ENCODE data around the gene PPM1M. TPM values are rescaled to one million over a fixed set of nuclear protein-coding genes. Genes with fewer than 3 reads are reported as not detected.

PPM1M gene
- total and polyA plus RNA-seq, 2 experiments from 2014 or later: 2.2 to 4.0 TPM

- TF ChIP-seq, protein P1, sequence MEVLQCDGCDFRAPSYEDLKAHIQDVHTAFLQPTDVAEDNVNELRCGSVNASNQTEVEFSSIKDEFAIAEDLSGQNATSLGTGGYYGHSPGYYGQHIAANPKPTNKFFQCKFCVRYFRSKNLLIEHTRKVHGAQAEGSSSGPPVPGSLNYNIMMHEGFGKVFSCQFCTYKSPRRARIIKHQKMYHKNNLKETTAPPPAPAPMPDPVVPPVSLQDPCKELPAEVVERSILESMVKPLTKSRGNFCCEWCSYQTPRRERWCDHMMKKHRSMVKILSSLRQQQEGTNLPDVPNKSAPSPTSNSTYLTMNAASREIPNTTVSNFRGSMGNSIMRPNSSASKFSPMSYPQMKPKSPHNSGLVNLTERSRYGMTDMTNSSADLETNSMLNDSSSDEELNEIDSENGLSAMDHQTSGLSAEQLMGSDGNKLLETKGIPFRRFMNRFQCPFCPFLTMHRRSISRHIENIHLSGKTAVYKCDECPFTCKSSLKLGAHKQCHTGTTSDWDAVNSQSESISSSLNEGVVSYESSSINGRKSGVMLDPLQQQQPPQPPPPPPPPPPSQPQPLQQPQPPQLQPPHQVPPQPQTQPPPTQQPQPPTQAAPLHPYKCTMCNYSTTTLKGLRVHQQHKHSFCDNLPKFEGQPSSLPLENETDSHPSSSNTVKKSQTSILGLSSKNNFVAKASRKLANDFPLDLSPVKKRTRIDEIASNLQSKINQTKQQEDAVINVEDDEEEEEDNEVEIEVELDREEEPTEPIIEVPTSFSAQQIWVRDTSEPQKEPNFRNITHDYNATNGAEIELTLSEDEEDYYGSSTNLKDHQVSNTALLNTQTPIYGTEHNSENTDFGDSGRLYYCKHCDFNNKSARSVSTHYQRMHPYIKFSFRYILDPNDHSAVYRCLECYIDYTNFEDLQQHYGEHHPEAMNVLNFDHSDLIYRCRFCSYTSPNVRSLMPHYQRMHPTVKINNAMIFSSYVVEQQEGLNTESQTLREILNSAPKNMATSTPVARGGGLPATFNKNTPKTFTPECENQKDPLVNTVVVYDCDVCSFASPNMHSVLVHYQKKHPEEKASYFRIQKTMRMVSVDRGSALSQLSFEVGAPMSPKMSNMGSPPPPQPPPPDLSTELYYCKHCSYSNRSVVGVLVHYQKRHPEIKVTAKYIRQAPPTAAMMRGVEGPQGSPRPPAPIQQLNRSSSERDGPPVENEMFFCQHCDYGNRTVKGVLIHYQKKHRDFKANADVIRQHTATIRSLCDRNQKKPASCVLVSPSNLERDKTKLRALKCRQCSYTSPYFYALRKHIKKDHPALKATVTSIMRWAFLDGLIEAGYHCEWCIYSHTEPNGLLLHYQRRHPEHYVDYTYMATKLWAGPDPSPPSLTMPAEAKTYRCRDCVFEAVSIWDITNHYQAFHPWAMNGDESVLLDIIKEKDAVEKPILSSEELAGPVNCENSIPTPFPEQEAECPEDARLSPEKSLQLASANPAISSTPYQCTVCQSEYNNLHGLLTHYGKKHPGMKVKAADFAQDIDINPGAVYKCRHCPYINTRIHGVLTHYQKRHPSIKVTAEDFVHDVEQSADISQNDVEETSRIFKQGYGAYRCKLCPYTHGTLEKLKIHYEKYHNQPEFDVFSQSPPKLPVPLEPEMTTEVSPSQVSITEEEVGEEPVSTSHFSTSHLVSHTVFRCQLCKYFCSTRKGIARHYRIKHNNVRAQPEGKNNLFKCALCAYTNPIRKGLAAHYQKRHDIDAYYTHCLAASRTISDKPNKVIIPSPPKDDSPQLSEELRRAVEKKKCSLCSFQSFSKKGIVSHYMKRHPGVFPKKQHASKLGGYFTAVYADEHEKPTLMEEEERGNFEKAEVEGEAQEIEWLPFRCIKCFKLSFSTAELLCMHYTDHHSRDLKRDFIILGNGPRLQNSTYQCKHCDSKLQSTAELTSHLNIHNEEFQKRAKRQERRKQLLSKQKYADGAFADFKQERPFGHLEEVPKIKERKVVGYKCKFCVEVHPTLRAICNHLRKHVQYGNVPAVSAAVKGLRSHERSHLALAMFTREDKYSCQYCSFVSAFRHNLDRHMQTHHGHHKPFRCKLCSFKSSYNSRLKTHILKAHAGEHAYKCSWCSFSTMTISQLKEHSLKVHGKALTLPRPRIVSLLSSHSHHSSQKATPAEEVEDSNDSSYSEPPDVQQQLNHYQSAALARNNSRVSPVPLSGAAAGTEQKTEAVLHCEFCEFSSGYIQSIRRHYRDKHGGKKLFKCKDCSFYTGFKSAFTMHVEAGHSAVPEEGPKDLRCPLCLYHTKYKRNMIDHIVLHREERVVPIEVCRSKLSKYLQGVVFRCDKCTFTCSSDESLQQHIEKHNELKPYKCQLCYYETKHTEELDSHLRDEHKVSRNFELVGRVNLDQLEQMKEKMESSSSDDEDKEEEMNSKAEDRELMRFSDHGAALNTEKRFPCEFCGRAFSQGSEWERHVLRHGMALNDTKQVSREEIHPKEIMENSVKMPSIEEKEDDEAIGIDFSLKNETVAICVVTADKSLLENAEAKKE (CRISPR knock-in tag; IDR thresholded peaks at IDR 0.05): no peak
- TF ChIP-seq EZH2 (IDR thresholded peaks at IDR 0.05; ENCODE audit: low read depth, unreplicated experiment): no peak
- TF ChIP-seq STAT1 (IDR thresholded peaks at IDR 0.05; ENCODE audit: unreplicated experiment): no peak
- no peak for TF ChIP-seq EZH2phosphoT487 (IDR thresholded peaks at IDR 0.05; ENCODE audit: unreplicated experiment)
- TF ChIP-seq, protein P2, sequence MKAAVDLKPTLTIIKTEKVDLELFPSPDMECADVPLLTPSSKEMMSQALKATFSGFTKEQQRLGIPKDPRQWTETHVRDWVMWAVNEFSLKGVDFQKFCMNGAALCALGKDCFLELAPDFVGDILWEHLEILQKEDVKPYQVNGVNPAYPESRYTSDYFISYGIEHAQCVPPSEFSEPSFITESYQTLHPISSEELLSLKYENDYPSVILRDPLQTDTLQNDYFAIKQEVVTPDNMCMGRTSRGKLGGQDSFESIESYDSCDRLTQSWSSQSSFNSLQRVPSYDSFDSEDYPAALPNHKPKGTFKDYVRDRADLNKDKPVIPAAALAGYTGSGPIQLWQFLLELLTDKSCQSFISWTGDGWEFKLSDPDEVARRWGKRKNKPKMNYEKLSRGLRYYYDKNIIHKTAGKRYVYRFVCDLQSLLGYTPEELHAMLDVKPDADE (IDR thresholded peaks at IDR 0.05): no peak
- no peak for TF ChIP-seq JUNB (IDR thresholded peaks at IDR 0.05; ENCODE audit: unreplicated experiment)
- TF ChIP-seq ZNF331 (CRISPR knock-in tag; IDR thresholded peaks at IDR 0.05; ENCODE audit: low read depth): no peak
Measured at GRCh38 chr3:52247409-52248164, 2.0 kb downstream of the PPM1M start (continued).

GRCh38 chr3:52248165-52248541, 2.6 kb downstream of the PPM1M start:
- Histone ChIP-seq H3K4me1 (ENCODE audit: insufficient read depth) (peaks cover 11% of the 10 kb centered on the region; the same call in 1 of the 2 replicates), H3K27ac (ENCODE audit: low read depth) (no peak overlapping the region), H3K27me3 (ENCODE audit: insufficient read depth) (peaks cover 41% of the 10 kb centered on the region), H3K4me2 (no peak overlapping the region), H4K20me1 (replicated peaks; ENCODE audit: insufficient read depth) (peaks cover 6% of the 10 kb centered on the region; the same call in 1 of the 2 replicates), H2AFZ (no peak overlapping the region), H3K36me3 (ENCODE audit: insufficient read depth) (peaks cover 3% of the 10 kb centered on the region; the same call in 1 of the 2 replicates), H3K79me2 (replicated peaks; ENCODE audit: insufficient read depth) (no peaks in the 10 kb centered on the region), H3K9me2 (ENCODE audit: insufficient read depth) (no peaks in the 10 kb centered on the region), H3F3A (replicated peaks; ENCODE audit: low read depth) (peaks cover 8% of the 10 kb centered on the region), H3K4me3 (no peak overlapping the region)
- Mint-ChIP-seq H3K36me3 (ENCODE audit: low read depth) (peaks cover 12% of the 10 kb centered on the region; the same call in 2 of the 3 replicates), H3K4me1 (peaks cover 5% of the 10 kb centered on the region), H3K4me3 (no peak overlapping the region), H3K27ac (no peak overlapping the region), H3K27me3 (ENCODE audit: insufficient read depth, low read depth, poor library complexity) (peaks cover 52% of the 10 kb centered on the region), H3K9me3 (peaks cover 5% of the 10 kb centered on the region; the same call in 2 of the 3 replicates)
- no peak for DNase-seq (ENCODE audit: low spot score)
- ATAC-seq: no peak
- TF ChIP-seq, protein P3, sequence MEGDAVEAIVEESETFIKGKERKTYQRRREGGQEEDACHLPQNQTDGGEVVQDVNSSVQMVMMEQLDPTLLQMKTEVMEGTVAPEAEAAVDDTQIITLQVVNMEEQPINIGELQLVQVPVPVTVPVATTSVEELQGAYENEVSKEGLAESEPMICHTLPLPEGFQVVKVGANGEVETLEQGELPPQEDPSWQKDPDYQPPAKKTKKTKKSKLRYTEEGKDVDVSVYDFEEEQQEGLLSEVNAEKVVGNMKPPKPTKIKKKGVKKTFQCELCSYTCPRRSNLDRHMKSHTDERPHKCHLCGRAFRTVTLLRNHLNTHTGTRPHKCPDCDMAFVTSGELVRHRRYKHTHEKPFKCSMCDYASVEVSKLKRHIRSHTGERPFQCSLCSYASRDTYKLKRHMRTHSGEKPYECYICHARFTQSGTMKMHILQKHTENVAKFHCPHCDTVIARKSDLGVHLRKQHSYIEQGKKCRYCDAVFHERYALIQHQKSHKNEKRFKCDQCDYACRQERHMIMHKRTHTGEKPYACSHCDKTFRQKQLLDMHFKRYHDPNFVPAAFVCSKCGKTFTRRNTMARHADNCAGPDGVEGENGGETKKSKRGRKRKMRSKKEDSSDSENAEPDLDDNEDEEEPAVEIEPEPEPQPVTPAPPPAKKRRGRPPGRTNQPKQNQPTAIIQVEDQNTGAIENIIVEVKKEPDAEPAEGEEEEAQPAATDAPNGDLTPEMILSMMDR (conservative IDR thresholded peaks at IDR 0.05; ENCODE audit: low read depth in 2 of 2): no peak
- TF ChIP-seq STAT1 (IDR thresholded peaks at IDR 0.05; ENCODE audit: unreplicated experiment): no peak
- TF ChIP-seq CREB1 (CRISPR knock-in tag; IDR thresholded peaks at IDR 0.05; ENCODE audit: low read depth): no peak
- TF ChIP-seq REST (IDR thresholded peaks at IDR 0.05; ENCODE audit: unreplicated experiment): no peak

Measured in GM23338 (cell line).